ENCODE data around the gene AHCY. TPM values are rescaled to one million over a fixed set of nuclear protein-coding genes. Genes with fewer than 3 reads are reported as not detected.
"Not testable (repeated sequence)": the region's sequence is repeated elsewhere in the genome, so short reads cannot be mapped to it uniquely, and the experiment has no call there.

Gene AHCY
- polyA plus RNA-seq, 3 donors, result 197 to 218 (median 209) TPM

DNA sequence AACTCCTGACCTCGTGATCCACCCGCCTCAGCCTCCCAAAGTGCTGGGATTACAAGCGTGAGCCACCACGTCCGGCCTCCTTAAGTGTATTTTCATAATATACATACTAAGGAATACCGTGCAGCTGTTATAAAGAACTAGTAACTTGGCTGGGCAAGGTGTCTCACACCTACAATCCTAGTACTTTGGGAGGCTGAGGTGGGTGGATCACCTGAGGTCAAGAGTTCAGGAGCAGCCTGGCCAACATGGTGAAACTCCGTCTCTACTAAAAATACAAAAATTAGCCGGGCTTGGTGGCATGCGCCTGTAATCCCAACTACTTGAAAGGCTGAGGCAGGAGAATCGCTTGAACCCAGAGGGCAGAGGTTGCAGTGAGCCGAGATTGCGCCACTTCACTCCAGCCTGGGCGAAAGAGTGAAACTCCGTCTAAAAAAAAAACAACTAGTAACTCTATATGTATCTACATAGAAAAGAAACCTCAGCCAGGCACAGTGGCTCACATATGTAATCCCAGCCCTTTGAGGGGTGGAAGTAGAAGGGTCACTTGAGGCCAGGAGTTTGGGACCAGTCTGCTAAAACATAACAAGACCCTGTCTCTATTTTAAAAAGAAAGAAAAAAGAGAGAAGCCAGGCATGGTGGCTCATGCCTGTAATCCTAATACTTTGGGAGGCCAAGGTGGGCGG, 27.8 kb upstream of the AHCY start:
- DNase-seq, result not testable (repeated sequence)

DNA sequence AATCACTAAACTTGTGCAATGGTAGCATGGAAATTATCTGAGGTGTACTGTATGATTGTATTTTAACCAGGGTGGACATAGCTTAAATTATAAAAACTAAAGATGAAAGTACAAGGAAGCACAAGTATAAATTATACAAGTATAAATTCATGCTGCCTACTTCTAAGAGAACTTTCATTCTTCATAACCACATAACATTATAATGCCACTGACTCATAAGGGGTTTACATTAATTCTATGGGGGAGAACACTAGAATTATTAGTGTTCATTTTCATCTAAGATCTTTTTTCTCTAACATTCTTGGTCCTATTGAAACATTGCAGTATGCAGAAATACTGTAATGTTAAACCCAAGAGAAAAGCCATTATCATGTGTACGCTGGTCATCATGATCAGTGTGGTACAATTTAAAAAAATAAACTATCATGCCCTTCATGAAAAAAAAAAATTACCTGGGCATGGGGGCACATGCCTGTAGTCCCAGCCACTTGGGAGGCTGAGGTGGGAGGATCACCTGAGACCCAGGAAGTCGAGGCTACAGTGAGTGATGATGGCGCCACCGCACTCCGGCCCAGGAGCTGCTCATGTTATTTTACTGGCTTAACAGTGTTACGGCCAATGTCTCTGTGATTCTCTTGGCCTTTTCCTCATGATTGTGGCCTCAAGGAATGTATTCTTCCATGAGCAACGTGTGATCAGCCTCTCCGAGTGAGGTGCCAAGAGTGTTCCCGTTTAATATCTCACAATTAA, 25.9 kb upstream of the AHCY start:
- DNase-seq, result no peak

- not testable (repeated sequence) for DNase-seq
These were observed 25.1 kb upstream of the AHCY start for GRCh38 chr20:34328207-34328606.

DNA sequence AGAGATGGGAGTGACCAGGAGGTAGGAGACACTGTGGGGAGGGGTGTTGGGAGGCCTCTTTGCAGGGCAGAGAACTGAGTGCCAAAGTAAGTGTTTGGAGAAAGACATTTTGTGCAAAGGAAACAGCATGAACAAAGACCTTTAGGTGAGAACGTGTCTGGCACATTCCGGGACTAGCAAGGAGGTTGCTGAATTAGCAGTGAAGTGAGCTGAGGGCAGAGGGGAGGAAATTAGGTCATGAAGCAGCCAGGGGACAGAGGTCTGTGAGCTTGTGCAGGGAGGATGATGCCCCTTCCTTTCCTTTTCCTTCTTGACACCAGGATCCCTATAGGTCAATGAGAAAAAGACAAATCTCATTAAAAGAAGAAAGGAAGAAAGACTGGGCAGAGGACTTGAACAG, 21.4 kb upstream of the AHCY start:
- no peak for DNase-seq

GRCh38 chr20:34322267-34323105, 19.3 kb upstream of the AHCY start:
- no peak for DNase-seq

GRCh38 chr20:34320861-34321260, 17.7 kb upstream of the AHCY start:
- DNase-seq, result no peak

GRCh38 chr20:34318609-34319443, 15.7 kb upstream of the AHCY start:
- no peak for DNase-seq

DNA sequence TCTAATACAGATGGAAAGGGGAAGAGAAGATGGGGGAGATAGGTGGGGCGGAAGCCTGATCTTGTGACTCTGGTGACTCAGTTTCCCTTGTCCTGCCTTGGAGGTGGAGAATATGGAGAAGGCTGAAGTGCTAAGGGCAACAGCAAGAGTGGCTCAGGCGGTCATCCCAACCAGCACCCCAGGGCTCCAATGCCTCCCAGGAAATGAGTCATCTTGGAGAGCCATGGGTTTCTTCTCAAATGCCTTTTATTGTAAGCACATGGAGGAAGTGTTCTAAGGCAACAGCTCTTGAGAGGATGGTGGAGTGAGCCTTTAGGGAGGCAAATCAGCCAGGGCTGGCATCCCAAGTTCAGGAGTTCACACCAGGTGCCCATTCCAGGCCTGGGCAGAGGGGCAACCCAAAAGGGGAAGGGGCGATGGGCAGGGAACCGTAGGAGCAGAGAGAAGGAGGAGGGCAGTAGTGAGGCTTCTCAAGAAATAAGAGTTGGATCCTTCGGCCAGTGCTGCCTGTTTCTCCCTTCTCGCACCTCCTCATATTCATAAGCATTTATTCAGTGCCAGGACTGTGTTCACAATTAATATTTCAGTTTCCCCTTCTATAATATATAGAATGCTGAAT, 13.2 kb upstream of the AHCY start:
- DNase-seq, result no peak

GRCh38 chr20:34315236-34315635, 12.1 kb upstream of the AHCY start:
- no peak for DNase-seq

DNA sequence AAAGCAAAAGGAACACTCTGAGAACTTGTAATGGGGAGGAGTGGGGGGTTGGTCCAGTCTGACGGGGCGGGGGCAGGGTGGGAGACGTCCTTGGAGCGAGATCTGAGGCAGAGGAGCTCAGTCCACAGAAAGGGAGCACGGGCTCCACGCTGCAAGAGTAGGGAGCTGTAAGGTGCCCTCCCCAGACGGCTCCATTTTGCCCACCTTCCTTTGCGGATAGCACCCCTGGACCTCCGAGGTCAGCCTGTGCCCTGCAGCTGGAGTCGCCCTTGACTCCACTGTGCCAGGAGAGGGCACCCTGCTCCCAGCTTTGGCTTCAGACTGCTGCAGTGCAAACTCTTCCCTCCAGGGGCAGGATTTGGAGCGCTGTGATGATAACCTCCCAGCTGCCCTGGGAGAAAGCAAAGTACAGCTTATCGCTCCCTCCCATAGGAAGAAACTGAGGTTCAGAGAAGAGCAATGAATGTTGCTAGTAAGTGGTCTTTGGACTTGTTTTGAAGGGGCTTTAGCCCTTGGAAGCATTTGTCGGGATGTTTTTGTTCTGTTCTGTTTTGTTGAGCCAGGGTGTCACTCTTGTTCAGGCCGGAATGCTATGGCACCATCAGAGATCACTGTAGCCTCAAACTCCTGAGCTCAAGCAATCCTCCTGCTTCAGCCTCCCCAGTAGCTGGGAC, 9.5 kb upstream of the AHCY start:
- peak; percentile 84 for DNase-seq

DNA sequence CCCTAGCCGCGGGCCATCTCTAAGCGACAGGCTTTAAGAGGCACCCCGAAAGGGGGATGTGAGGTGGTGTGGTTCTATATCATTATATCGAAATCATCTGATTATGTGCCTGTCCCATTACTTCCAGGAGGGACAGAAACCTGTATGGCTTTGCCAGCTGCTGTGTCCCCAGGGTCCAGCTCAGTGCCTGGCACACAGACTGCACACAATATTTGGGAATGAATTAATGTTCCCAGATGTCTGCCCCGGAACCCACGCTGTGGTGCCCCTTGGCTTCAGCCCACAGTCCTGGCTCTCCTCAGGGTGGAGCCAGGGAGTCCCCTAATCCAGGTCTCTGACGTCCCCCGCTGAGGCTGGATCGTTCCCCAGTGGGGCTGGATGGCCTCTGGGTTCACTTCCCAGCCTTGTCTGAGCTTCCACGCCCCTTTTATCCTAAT, 8.9 kb upstream of the AHCY start:
- DNase-seq, result no peak

DNA sequence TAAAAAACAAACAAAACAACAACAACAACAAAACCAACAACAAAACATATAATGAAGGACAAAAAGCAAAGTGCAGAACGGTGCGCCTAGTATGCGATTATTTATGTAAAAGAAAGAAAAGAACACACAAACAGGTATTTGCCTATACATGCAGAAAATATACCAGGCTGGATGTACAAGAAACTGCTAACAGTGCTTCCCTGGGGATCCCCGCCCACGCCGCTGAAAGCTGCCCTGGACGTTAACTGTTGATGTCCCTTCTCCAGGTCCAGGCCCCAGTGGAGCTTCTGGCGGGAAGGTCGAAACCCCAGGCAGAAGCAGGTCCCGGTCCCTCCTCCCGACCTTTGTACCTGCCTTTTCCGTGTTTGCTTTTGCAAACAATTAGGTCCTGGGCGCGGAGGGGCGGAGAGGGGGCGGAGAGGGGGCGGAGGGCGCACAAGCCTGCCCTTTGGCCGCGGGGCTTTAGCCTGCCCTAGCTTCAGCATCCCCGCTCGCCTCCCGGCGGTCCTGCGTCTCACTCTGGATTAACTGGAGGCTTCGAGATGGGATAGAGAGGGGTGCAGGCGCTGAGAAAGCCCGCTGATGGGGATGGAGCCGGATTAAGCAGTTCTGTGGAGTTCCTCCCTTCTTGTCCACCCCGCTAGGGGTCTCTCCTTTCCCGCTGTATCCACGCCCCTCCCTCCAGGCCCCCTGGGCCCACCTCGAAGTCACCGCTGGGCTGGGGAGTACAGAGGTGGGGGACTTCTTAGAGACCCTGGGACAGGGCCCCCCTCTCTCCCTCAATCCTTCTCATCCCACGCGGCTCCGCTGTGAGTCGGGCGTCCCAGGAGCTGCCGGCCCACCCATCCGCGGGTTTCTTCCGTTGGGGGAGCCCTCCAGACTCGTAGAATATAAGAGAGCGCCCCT, 8.2 kb upstream of the AHCY start:
- no peak for DNase-seq

DNA sequence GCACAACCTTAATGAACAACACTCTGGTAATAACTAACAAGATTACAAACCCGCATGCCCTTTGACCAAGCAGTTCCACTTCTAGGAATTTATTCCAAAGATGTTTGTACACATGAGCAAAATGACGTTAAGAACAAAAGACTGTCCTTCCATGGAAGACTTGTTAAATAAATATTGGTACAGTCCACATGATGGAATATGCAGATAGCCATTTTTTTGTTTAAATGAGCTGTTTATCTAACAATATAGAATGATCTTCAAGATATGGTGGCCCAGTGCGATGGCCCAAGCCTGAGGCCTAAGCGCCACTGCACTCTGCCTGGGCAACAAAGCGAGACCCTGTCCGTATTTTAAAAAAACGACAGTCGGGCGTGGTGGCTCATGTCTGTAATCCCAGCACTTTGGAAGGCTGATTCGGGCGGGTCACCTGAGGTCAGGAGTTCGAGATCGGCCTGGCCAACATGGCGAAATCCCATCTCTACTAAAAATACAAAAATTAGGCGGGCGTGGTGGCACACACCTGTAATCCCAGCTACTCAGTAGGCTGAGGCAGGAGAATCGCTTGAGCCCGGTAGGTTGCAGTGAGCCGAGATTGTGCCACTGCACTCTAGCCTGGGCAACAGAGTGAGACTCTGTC, 7.4 kb upstream of the AHCY start:
- DNase-seq, result no peak

DNA sequence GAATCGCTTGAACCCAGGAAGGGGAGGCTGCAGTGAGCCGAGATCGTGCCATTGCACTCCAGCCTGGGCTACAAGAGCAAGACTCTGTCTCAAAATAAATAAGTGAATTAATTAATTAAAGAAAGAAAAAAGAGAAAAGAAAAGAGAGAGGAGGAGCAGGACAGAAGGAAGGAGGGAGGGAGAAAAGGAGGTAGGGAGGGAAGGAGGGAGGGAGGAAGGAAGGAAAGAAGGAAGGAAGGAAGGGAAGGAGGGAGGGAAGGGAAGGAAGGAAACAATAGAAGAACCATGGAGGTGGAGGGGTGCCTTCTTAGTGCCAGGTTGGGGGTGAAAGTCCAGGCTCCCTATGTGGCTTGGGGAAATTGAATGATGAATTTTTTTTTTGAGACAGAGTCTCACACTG, 6.5 kb upstream of the AHCY start:
- DNase-seq, result no peak

- no peak for DNase-seq
These were observed 2.4 kb upstream of the AHCY start for GRCh38 chr20:34305333-34306230.

GRCh38 chr20:34302312-34302722, 838 bp downstream of the AHCY start:
- no peak for DNase-seq

- DNase-seq, result no peak
These were observed 1.4 kb downstream of the AHCY start for GRCh38 chr20:34301587-34302311.
